NCI-H526 (cell line): Measurements from ENCODE around the gene ZBTB20.
"Not testable (repeated sequence)": the region's sequence is repeated elsewhere in the genome, so short reads cannot be mapped to it uniquely, and the experiment has no call there.

ENCODE experiments used
- DNase-seq, 2 experiments: peaks; one replicate each; lab custom pipeline; 2025; lab: John Stamatoyannopoulos, UW

ZBTB20 gene

DNA sequence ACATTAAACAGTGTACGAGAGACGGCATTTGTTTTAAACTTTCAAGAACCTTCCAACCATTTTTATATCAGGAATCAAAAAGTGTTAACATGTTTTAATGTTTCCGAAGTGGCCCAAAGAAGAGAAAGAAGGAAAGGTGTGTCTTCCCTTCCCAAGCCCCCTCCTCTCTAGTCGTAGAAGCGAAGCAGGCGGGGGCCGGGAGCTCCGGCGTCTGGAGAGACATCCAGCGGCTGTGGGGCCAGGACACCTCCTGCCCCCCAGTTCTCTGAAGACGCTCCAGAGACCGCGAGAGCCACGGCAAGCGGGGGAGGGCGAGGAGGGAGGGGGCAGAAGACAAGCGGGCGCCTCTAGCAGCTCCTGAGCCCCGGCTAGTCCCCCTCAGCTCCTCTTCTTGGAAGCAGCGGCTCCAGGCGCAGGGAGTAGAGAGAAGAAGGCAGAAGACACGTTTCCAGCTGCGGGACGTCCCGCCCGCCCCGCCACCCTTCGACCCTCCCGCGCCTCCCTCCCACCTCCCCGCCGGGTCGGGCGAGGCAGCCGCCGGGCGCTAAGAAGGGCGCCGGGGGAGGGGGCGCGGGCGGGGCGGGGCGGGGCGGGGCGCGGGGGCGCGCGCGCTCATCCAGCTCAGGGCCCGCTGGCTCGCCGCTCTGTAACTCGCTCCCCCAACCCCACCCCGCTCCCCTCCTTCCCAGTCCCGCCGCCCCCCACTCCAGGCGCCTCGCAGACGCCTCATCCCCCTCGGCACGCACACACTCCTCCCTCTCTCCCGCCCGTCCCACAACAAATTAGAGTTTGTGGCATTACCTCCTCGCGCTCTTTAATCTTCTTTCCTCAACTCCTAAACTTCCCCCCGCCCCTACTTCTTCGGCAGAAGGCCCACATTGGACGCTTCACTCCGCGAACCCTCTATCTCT lies at the start of gene ZBTB20:
ZBTB20 (minus strand) TSS at position 871 of the 911 bp plus-strand sequence.
- peak; percentile 6 to 76 for DNase-seq

GRCh38 chr3:115194476-115194875 lies 47.4 kb upstream of the ZBTB20 start:
- DNase-seq: no peak

- DNase-seq: no peak
Measured at GRCh38 chr3:115190747-115191146, 43.7 kb upstream of the ZBTB20 start.

DNA sequence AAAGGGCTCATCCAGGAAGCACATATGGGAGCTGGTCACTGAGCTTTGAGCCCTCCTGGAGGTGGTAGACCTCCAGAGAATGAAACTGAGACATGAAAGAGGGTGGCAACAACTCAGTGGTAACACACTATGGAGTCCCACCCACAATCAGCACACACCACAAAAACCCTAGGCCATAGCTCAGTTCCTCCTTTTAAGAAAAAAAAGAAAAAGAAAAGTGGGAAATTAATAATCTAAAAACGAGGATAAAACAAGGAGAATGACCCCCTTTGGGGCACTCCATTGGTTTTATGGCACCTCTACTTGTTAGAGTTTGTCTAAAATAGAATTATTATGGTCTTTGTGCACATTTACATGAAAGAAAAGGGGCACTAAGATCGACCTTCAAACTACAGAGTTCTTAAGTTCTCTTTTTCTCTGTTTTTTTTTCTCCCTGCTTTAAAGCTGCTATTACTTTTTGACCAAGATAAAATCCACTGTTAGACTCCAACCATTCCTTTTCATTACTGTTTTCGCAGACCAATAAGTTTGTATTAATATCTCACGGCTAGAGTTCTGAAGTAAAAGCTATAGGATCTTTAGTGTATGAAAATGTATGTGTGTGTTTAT lies 40.2 kb upstream of the ZBTB20 start:
- no peak for DNase-seq

DNA sequence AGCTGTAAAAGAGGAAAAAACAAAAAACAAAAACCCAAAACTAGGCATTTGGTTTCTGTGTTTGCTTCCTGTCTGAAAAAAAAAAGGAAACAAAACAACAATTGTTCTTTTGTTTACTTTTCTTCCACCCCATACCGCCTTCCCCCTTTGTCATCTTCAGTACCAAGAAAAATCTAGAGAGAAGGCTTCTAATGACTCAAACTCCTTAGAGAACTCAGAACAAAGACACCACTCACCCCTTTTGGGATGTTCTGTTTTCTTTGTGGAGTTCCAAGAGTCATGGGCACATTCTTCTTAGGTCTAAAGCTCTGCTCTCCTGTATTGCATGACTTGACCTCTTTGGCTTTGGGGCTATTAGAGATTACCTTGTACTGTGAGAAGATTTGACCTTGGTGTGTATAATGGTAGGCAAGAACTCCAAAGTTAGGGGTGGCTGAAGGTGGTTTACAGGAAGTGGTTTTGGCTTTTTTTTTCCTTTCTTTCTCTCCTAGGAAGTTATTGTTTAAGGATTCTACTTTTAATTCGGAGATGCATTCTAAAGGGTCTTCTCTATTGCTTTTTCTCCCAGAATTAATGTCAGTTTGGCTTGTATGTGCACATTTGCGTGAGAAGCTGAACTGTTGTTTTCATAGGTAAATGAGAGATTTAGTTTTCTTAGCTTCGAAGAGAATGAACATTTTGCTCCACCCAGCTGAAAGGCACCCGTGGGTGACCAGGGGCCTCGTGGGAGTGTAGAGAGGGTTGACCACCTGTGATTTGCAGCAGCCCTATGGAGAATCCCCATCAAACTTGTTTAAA lies 39.5 kb upstream of the ZBTB20 start:
- no peak for DNase-seq

- not testable (repeated sequence) for DNase-seq
Measured at GRCh38 chr3:115184859-115185572, 37.9 kb upstream of the ZBTB20 start.

DNA sequence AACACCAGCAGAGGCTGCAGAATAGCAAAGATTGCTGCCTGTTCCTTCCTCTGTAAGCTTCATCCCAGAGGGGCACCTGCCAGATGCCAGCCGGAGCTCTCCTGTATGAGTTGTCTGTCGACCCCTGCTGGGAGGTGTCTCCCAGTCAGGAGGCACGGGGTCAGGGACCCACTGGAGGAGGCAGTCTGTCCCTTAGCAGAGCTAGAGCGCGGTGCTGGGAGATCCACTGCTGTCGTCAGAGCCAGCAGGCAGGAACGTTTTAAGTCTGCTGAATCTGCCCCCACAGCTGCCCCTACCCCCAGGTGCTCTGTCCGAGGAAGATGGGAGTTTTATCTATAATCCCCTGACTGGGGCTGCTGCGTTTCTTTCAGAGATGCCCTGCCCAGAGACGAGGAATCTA lies 31.8 kb upstream of the ZBTB20 start:
- not testable (repeated sequence) for DNase-seq

- no peak for DNase-seq
Measured at GRCh38 chr3:115169808-115170207, 22.7 kb upstream of the ZBTB20 start.

DNA sequence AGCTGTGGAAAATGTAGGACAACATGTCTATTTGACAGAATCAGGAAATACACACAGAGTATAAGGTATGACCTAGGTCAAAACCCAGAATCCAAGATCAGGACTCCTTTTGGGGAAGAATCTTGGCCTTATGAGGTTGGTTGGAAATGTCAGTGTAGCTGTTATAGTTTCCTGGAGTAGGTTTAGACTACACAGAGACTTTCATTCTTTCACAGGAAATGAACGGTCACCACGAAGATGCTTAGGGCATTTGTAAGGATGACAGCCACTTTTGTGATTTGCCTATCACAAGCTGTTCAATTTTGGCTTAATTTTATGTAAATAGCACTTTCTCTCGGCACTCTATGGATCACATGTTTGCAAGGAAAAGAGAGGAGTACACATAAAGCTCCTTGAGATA lies 18.6 kb upstream of the ZBTB20 start:
- no peak for DNase-seq

- DNase-seq: no peak
Measured at GRCh38 chr3:115165266-115165665, 18.2 kb upstream of the ZBTB20 start.

- peak in 1 of 2 experiments; percentile 21 for DNase-seq
Measured at GRCh38 chr3:115164374-115165221, 17.5 kb upstream of the ZBTB20 start.

- no peak for DNase-seq
Measured at GRCh38 chr3:115162759-115163158, 15.7 kb upstream of the ZBTB20 start.

DNA sequence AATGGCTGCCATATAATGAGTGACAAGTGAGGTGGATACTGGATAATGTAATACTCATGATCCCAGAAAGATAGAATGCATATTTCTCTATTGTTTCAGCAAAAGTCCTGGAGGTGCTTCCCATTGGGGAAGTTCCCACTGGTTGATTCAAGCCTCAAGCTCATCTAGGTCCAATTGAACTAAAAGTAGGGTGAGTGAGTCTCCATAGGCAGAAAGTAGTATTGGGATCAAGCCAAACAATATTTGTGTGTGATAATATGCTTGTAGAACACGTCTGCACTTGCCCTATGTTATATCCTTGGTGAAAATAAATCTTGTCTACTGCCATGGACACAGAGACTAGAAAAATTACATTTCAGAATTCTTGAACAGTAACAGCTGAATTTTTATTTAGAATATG lies 14.8 kb upstream of the ZBTB20 start:
- DNase-seq: no peak

- DNase-seq: no peak
Measured at GRCh38 chr3:115161168-115161834, 14.2 kb upstream of the ZBTB20 start.

- no peak for DNase-seq
Measured at GRCh38 chr3:115160295-115160694, 13.2 kb upstream of the ZBTB20 start.

- peak; percentile 72 to 73 for DNase-seq
Measured at GRCh38 chr3:115156046-115156654, 9.1 kb upstream of the ZBTB20 start.

- DNase-seq: no peak
Measured at GRCh38 chr3:115154611-115155010, 7.5 kb upstream of the ZBTB20 start.

GRCh38 chr3:115151921-115152320 lies 4.8 kb upstream of the ZBTB20 start:
- no peak for DNase-seq

- DNase-seq: no peak
Measured at GRCh38 chr3:115148142-115148790, 1.2 kb upstream of the ZBTB20 start.
